GM18505 (cell line): ENCODE measurements around the gene TOMM6.
"Not testable (repeated sequence)": the region's sequence is repeated elsewhere in the genome, so short reads cannot be mapped to it uniquely, and the experiment has no call there.

Experiments
- ATAC-seq: cut with Tn5 transposase; IDR thresholded peaks from one replicate; pipeline ENCODE4 v1.9.1; 2021; ENCODE audit not compliant: unreplicated experiment
- POLR2A ChIP-seq: IDR thresholded peaks from 4 replicates; pipeline ENCODE4 v1.6.1; 2011; ENCODE audit warnings: borderline replicate concordance; ENCODE audit not compliant: insufficient read depth, insufficient read length; ENCODE audit errors: extremely low read depth

The TOMM6 gene

GRCh38 chr6:41755895-41756294 lies 31.6 kb upstream of the TOMM6 start:
- no peak for ATAC-seq
- TF ChIP-seq POLR2A = no peak

GRCh38 chr6:41756354-41756753 lies 31.1 kb upstream of the TOMM6 start:
- no peak for ATAC-seq

DNA sequence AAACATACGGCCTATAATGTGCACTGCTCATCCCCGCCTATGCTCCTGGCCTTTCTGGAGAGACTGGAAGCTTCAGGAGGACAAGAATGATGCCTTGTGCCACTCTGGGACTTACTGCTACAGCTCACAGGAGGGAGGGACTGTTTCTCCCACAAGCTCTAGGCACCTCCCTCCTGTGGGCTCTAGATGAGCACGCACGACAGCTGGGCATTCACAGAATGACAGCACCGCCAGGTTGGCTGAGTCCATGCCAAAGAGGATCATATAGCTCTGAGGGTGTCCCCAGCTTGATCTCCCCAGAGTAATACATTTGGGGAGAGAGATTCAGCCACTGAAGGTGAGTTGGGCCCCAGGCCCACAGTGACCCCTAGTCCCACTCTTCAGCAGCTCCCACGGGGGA lies 30.2 kb upstream of the TOMM6 start:
- ATAC-seq = no peak
- TF ChIP-seq POLR2A = no peak

More at GRCh38 chr6:41756354-41756753, 31.1 kb upstream of the TOMM6 start:
- no peak for TF ChIP-seq POLR2A

GRCh38 chr6:41757931-41758640 lies 29.4 kb upstream of the TOMM6 start:
- ATAC-seq = no peak
- no peak for TF ChIP-seq POLR2A

DNA sequence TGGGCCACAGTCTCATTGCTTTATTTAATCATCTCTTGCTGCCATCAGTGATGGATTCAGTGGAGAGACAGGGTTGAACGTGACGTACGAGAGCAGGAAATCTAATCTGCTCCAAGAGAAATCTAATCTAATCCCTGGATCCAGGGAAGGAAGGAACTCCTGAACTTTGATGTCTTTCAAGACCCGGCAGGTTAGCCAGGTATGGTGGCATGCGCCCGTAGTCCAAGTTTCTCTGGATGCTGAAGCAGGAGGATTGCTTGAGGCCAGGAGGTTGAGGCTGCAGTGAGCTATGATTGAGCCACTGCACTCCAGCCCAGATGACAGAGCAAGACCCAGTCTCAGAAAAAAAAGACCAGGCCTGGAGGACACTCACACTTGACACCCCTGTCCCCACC lies 28.9 kb upstream of the TOMM6 start:
- no peak for ATAC-seq
- no peak for TF ChIP-seq POLR2A

DNA sequence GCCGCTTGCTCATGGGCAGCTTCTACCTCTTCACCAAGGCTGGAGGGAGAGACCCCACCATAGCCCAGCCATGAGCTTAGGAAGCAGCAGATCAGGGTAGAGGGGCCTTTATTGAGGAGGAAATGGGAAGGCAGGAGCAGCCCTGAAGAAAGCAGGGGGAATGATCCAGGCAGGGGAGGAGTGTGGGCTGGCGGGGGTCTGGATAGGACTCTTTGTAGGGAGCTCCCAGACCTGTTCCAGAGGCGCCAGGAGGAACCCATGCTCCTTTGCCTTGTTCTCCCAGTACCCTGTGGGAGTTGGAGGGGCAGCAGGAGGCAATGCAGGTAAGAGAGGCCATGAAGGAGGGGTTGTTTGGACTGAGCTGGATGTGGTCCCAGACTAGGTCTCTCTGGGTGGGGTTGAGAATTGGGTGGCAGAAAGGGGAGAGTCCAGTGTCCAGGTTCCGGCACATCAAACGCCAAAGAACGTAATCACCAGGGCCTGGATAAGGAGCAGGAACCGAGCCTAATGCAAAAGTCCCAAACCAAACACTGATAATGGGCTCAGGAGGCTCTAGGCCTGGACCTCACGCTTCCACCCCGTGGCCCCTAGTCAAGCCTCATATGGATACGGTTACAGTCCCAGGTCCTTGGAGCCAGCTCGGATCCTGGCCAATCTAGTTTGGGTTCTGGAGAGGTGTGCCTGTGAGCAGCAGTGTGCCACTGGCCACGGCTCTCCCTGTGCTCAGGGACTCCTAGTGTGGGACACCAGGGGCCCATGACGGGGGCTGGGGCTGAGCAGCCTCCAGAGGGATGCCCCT lies 28.2 kb upstream of the TOMM6 start:
- TF ChIP-seq POLR2A = no peak
- ATAC-seq = no peak

- TF ChIP-seq POLR2A = no peak
- ATAC-seq = no peak
These were observed 27.5 kb upstream of the TOMM6 start for GRCh38 chr6:41759905-41760579.

DNA sequence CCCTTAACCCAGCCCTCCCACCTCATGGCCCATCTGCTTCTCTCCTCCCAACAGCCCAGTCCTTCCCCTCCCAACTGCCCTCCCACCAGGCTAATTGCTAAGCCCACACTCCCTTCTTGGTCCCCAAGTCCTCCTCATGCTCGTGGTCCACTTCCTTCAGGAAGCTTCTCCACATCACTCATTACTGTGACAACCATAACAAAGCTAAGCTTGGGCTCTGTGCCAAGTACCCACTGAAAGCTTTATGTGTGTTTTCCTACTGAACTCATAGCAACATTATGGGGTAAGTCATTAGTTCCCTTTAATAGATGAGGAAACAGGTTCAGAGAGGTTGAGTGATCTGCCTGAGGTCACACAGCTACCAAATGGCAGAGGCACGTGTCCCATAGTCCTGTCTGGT lies 24.0 kb upstream of the TOMM6 start:
- no peak for TF ChIP-seq POLR2A
- ATAC-seq = no peak

DNA sequence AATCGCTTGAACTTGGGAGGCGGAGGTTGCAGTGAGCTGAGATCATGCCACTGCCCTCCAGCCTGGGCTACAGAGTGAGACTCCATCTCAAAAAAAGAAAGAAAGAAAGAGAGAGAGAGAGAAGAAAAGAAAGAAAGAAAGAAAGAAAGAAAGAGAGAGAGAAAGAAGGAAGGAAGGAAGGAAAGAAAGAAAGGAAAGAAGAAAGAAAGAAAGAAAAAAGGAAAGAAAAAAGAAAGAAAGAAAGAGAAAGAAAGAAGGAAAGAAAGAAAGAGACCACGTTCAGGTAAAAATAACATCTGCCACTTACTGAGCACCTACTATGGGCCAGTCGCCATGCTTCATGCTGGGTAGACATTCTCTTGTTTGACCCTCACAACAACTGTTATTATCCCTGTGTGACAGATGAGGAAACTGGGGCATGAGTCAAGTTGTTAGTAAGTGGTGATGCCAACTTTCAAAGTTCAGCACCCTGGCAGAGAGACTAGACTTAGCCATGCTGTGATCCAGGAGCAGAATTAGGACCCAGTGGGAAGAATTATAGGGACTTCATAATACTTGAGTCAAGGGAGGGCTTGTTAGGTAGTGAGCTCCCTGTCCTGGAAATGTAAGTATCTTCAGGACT lies 21.3 kb upstream of the TOMM6 start:
- not testable (repeated sequence) for ATAC-seq

GRCh38 chr6:41767112-41767833 lies 20.2 kb upstream of the TOMM6 start:
- no peak for TF ChIP-seq POLR2A
- ATAC-seq = no peak

- TF ChIP-seq POLR2A = no peak
- ATAC-seq = no peak
These were observed 18.8 kb upstream of the TOMM6 start for GRCh38 chr6:41768545-41769308.

DNA sequence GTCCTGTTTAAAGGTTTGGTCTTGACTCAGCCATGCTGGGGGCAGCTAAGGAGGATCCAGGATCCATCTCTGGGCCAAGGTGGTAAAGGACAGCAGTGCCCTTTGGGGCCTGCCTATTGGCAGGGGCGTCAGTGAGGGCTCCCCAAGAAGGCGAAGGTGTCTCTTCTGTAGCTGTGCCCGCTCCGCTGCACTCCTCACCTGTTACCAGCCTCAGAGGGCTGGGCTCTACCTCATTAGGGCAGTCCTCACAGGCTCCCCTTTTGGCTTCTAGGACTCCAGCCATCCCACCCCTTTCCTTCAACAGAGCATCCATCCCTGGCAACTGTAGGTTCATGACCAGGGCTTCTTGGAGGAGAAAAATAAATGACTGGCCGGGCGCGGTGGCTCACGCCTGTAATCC lies 18.1 kb upstream of the TOMM6 start:
- no peak for ATAC-seq
- TF ChIP-seq POLR2A = no peak
